B cell (primary cell): ENCODE data around the gene ARL14EPL. TPM values are rescaled to one million over a fixed set of nuclear protein-coding genes. Genes with fewer than 3 reads are reported as not detected.

Experiments used
- ATAC-seq: fragments of 200-7000 bp; cut with Tn5 transposase; one replicate; pipeline ENCODE4 v1.10.0; 2021; ENCODE audit warnings: low read depth, mild to moderate bottlenecking, moderate number of reproducible peaks, moderate library complexity
- CTCF ChIA-PET: fragments of 350-600 bp; sonication (Branson Sonifier 250); formaldehyde crosslinking; loops from one replicate; lab custom pipeline; 2021; ENCODE audit warnings: antibody characterized with exemption, inconsistent platforms; lab: Charles Lee
- POLR2A ChIA-PET: fragments of 350-600 bp; sonication (Branson Sonifier 250); formaldehyde crosslinking; loops from one replicate; lab custom pipeline; 2021; ENCODE audit warnings: antibody characterized with exemption; lab: Charles Lee
- DNase-seq: peaks from one replicate; pipeline ENCODE4 v3.0.0; 2013
- H2AFZ ChIP-seq: 2 replicates; pipeline ENCODE4 v1.6.1; 2012; ENCODE audit warnings: mild to moderate bottlenecking, low read depth, low read length; ENCODE audit not compliant: insufficient read depth, poor library complexity, severe bottlenecking
- H3K27ac ChIP-seq, 2 donors: 1 replicate in 1 of 2; 2 replicates in 1 of 2; pipeline ENCODE4 v1.5.1; 2012 to 2013; ENCODE audit warnings: low read length in 2 of 2, mild to moderate bottlenecking in 2 of 2, moderate library complexity in 1 of 2
- H3K27me3 ChIP-seq, 4 experiments: fragments of 200-600 bp in 1 of 4; sonication (generic) in 1 of 4; replicated peaks in 1 of 4; 1 replicate in 2 of 4; 2 replicates in 2 of 4; pipeline versions ENCODE4 v1.6.1 to v1.7.0; 2013 to 2016; ENCODE audit warnings: low read length in 3 of 4, mild to moderate bottlenecking in 2 of 4, mixed read lengths in 1 of 4, moderate library complexity in 1 of 4; ENCODE audit not compliant: insufficient read depth in 4 of 4, control insufficient read depth in 3 of 4; ENCODE audit errors: control extremely low read depth in 1 of 4
- H3K36me3 ChIP-seq, 2 experiments: replicated peaks in 1 of 2; 1 replicate in 1 of 2; 2 replicates in 1 of 2; pipeline versions ENCODE4 v1.6.1 to v1.7.1; 2013; ENCODE audit warnings: low read length in 1 of 2; ENCODE audit not compliant: insufficient read depth in 2 of 2, control insufficient read depth in 1 of 2; ENCODE audit errors: control extremely low read depth in 1 of 2, extremely low read depth in 1 of 2
- H3K4me1 ChIP-seq, 2 donors: fragments of 200-600 bp in 1 of 2; sonication (generic) in 1 of 2; 1 replicate in 1 of 2; 2 replicates in 1 of 2; pipeline versions ENCODE4 v1.5.1 to v1.6.1; 2013 to 2017; ENCODE audit warnings: low read length in 2 of 2; ENCODE audit not compliant: control insufficient read depth in 2 of 2, insufficient read depth in 2 of 2
- H3K4me2 ChIP-seq: replicated peaks from 2 replicates; pipeline ENCODE3; 2012; ENCODE audit warnings: mild to moderate bottlenecking, low read depth, low read length; ENCODE audit not compliant: poor library complexity, severe bottlenecking
- H3K4me3 ChIP-seq, 5 experiments: fragments of 200-600 bp in 1 of 5; sonication (generic) in 1 of 5; 1 replicate in 3 of 5; 2 replicates in 2 of 5; pipeline versions ENCODE4 v1.5.1 to v1.7.0; 2011 to 2016; ENCODE audit warnings: low read length in 4 of 5, mild to moderate bottlenecking in 4 of 5, low read depth in 2 of 5, control low read depth in 1 of 5, moderate library complexity in 1 of 5; ENCODE audit not compliant: insufficient read depth in 1 of 5; ENCODE audit errors: control extremely low read depth in 1 of 5, extremely low read depth in 1 of 5
- H3K79me2 ChIP-seq: fragments of 200-600 bp; sonication (generic); one replicate; pipeline ENCODE4 v1.6.0; 2016; ENCODE audit warnings: low read length; ENCODE audit not compliant: control insufficient read depth, insufficient read depth
- H3K9ac ChIP-seq: fragments of 200-600 bp; sonication (generic); 2 replicates; pipeline ENCODE4 v1.6.1; 2017; ENCODE audit warnings: mild to moderate bottlenecking, low read length, moderate library complexity
- H3K9me3 ChIP-seq, 3 donors: one replicate each; pipeline versions ENCODE4 v1.6.1 to v1.7.1; 2013; ENCODE audit warnings: low read length in 2 of 3; ENCODE audit not compliant: control insufficient read depth in 2 of 3, insufficient read depth in 1 of 3; ENCODE audit errors: control extremely low read depth in 1 of 3
- H4K20me1 ChIP-seq: 2 replicates; pipeline ENCODE4 v1.6.0; 2012; ENCODE audit warnings: mild to moderate bottlenecking, low read length; ENCODE audit not compliant: insufficient read depth, control insufficient read depth, poor library complexity, severe bottlenecking
- H3K27ac Mint-ChIP-seq: one replicate; pipeline ENCODE4 v1.8.0; 2021; ENCODE audit warnings: mixed read lengths
- H3K27me3 Mint-ChIP-seq: one replicate; pipeline ENCODE4 v1.8.0; 2021; ENCODE audit warnings: mixed read lengths
- H3K4me1 Mint-ChIP-seq: one replicate; pipeline ENCODE4 v1.8.0; 2021; ENCODE audit warnings: mixed read lengths
- H3K4me3 Mint-ChIP-seq: one replicate; pipeline ENCODE4 v1.8.0; 2021; ENCODE audit warnings: mixed read lengths
- H3K9me3 Mint-ChIP-seq: one replicate; pipeline ENCODE4 v1.8.0; 2022; ENCODE audit warnings: mixed read lengths; ENCODE audit not compliant: insufficient read depth
- CTCF ChIP-seq: fragments of 200-600 bp; IDR thresholded peaks from one replicate; pipeline ENCODE4 v1.8.0; 2022; ENCODE audit warnings: antibody characterized with exemption, mild to moderate bottlenecking
- EZH2 ChIP-seq: IDR thresholded peaks from 2 replicates; pipeline ENCODE4 v1.6.1; 2012; ENCODE audit warnings: borderline replicate concordance, low read depth, mild to moderate bottlenecking, moderate library complexity, low read length; ENCODE audit not compliant: insufficient read depth, poor library complexity, severe bottlenecking
- WGBS: methylation state at CpG from one replicate; pipeline ENCODE4 v1.1.5; 2013; ENCODE audit warnings: missing lambda C conversion rate; ENCODE audit not compliant: insufficient coverage; 5-methylcytosine and 5-hydroxymethylcytosine counted together
- intact Hi-C: fragments of 100-400 bp; cut with micrococcal nuclease; formaldehyde crosslinking; loops from one replicate; pipeline ENCODE4 v1.10.0; 2022
- polyA plus RNA-seq: library from polyadenylated mRNA; depleted of rRNA; stranded (reverse); fragments of >200 nt; gene quantifications from 2 replicates; pipeline ENCODE4 v1.2.3, GENCODE V29; 2012
- total RNA-seq, 2 donors: library from RNA; stranded (reverse); fragments of 120-200 nt in 1 of 2; gene quantifications; 1 replicate in 1 of 2; 2 replicates in 1 of 2; pipeline versions ENCODE4 v1.2.3 to v1.2.4, GENCODE V29; 2013 to 2022

Gene ARL14EPL
- total and polyA plus RNA-seq, 2 donors (not counting 1 experiment from before 2014, with no cell fraction given), result 0.19 TPM; not detected in 1

GRCh38 chr5:115992848-115993350 lies 39.4 kb upstream of the ARL14EPL start:
- Histone ChIP-seq H4K20me1 (no peaks in the 10 kb centered on the region), H3K9ac (no peak overlapping the region), H3K27me3 (no peaks in the 10 kb centered on the region), H3K4me2 (no peak overlapping the region), H3K4me3 (no peak overlapping the region), H3K27ac (no peak overlapping the region), H3K4me1 (no peaks in the 10 kb centered on the region), H3K79me2 (no peaks in the 10 kb centered on the region), H3K9me3 (no peaks in the 10 kb centered on the region), H3K36me3 (no peaks in the 10 kb centered on the region), H2AFZ (no peak overlapping the region)
- ATAC-seq, result no peak
- Mint-ChIP-seq H3K27ac (no peak overlapping the region), H3K4me1 (no peaks in the 10 kb centered on the region), H3K9me3 (no peaks in the 10 kb centered on the region), H3K27me3 (peaks cover 29% of the 10 kb centered on the region), H3K4me3 (no peak overlapping the region)
- TF ChIP-seq CTCF (no peak), EZH2 (no peak)
- DNase-seq, result no peak
- intact Hi-C loops, result no loop called here
- WGBS, result no CpG with 5 or more reads among the region's 5 CpGs
- ChIA-PET CTCF (no interaction called here), POLR2A (no interaction called here)

- ChIA-PET POLR2A (no interaction called here), CTCF (no interaction called here)
- no peaks in the 10 kb centered on the region for H3K36me3 ChIP-seq
- H3K27me3 ChIP-seq, result no peaks in the 10 kb centered on the region
- Mint-ChIP-seq H3K27me3 (peaks cover 32% of the 10 kb centered on the region), H3K27ac (no peak overlapping the region), H3K4me3 (no peak overlapping the region), H3K4me1 (no peaks in the 10 kb centered on the region), H3K9me3 (no peaks in the 10 kb centered on the region)
- ATAC-seq (no peak), DNase-seq (no peak)
- no peak overlapping the region for H3K9ac ChIP-seq
- H3K4me2 ChIP-seq, result no peak overlapping the region
- no peaks in the 10 kb centered on the region for H3K4me1 ChIP-seq
- no peak overlapping the region for H3K27ac ChIP-seq
- intact Hi-C loops, result no loop called here
- no peak overlapping the region for H2AFZ ChIP-seq
- no peak overlapping the region for H3K4me3 ChIP-seq
- no peaks in the 10 kb centered on the region for H3K9me3 ChIP-seq
- WGBS, result 96% methylated on average over 3 of the region's 6 CpGs
- TF ChIP-seq CTCF (no peak), EZH2 (no peak)
- no peaks in the 10 kb centered on the region for H4K20me1 ChIP-seq
- no peaks in the 10 kb centered on the region for H3K79me2 ChIP-seq
Measured at GRCh38 chr5:115995351-115995750, 36.9 kb upstream of the ARL14EPL start.
